H1 (cell line): ENCODE results near the gene SERINC5. TPM values are rescaled to one million over a fixed set of nuclear protein-coding genes. Genes with fewer than 3 reads are reported as not detected.
A peak's percentile ranks its signal among the peaks of the same experiment; 100 is the strongest.

Source experiments
- BACH1 ChIP-seq: IDR thresholded peaks from 2 replicates; pipeline ENCODE4 v1.6.1; 2012; ENCODE audit warnings: low read length, improper control_type of control experiment
- CEBPB ChIP-seq: IDR thresholded peaks from 2 replicates; pipeline ENCODE4 v1.6.1; 2012; ENCODE audit warnings: low read depth, low read length
- EZH2 ChIP-seq: fragments of 200-600 bp; sonication (generic); IDR thresholded peaks from 2 replicates; pipeline ENCODE4 v1.7.1; 2012; ENCODE audit warnings: low read depth, mild to moderate bottlenecking, moderate library complexity, low read length, inconsistent platforms; ENCODE audit not compliant: severe bottlenecking
- MAFK ChIP-seq: IDR thresholded peaks from 2 replicates; pipeline ENCODE4 v1.6.1; 2012; ENCODE audit warnings: low read depth, mild to moderate bottlenecking, improper control_type of control experiment, low read length
- NRF1 ChIP-seq: IDR thresholded peaks from 2 replicates; pipeline ENCODE4 v1.6.1; 2011; ENCODE audit warnings: mild to moderate bottlenecking, low read depth, low read length, improper control_type of control experiment
- SAP30 ChIP-seq: fragments of 300-600 bp; sonication (generic); IDR thresholded peaks from 2 replicates; pipeline ENCODE4 v1.7.1; 2012; ENCODE audit warnings: low read length, moderate library complexity, mild to moderate bottlenecking, inconsistent platforms; ENCODE audit not compliant: insufficient read depth, insufficient replicate concordance
- SIX5 ChIP-seq: IDR thresholded peaks from 2 replicates; pipeline ENCODE4 v1.6.1; 2011; ENCODE audit warnings: mild to moderate bottlenecking, low read depth, low read length
- SP1 ChIP-seq: IDR thresholded peaks from 2 replicates; pipeline ENCODE4 v1.6.1; 2011; ENCODE audit warnings: low read depth, low read length
- TAF7 ChIP-seq: optimal IDR thresholded peaks from 2 replicates; pipeline ENCODE3; 2011; ENCODE audit warnings: low read depth, mild to moderate bottlenecking, inconsistent platforms, low read length, moderate library complexity, borderline replicate concordance
- polyA plus RNA-seq, 7 experiments: library from polyadenylated mRNA; depleted of rRNA in 3 of 7; stranded (reverse) in 5 of 7; unstranded in 2 of 7; fragments of >200 nt in 5 of 7; fragments of 200-250 nt in 2 of 7; gene quantifications; 1 replicate in 5 of 7; 2 replicates in 1 of 7; 4 replicates in 1 of 7; pipeline versions ENCODE4 v1.2.1 to v1.2.3, GENCODE V29; 2011 to 2013; ENCODE audit warnings: missing spikeins in 2 of 7, mixed read lengths in 2 of 7
- total RNA-seq: library from RNA; stranded (reverse); fragmentation: NEBNext Ultra II Directional; extraction: Animal tissue kit (Norgen Biotek cat#: 25700); gene quantifications from 2 replicates; pipeline ENCODE4 v1.2.1, GENCODE V29; 2021
- TF ChIP-seq, protein P1 (sequence below): fragments of 300-600 bp; sonication (generic); IDR thresholded peaks from 2 replicates; pipeline ENCODE4 v1.7.1; 2012; ENCODE audit warnings: low read length, moderate library complexity, mild to moderate bottlenecking, inconsistent platforms; ENCODE audit not compliant: insufficient replicate concordance

The SERINC5 gene
- total and polyA plus RNA-seq, 2 of the 8 experiments (the other 6 are each of a cell fraction or from before 2014, with no cell fraction given) = 32.2 to 149 TPM

GRCh38 chr5:80184235-80185023 is 71.4 kb downstream of the SERINC5 start (continued):
- TF ChIP-seq, protein P1, sequence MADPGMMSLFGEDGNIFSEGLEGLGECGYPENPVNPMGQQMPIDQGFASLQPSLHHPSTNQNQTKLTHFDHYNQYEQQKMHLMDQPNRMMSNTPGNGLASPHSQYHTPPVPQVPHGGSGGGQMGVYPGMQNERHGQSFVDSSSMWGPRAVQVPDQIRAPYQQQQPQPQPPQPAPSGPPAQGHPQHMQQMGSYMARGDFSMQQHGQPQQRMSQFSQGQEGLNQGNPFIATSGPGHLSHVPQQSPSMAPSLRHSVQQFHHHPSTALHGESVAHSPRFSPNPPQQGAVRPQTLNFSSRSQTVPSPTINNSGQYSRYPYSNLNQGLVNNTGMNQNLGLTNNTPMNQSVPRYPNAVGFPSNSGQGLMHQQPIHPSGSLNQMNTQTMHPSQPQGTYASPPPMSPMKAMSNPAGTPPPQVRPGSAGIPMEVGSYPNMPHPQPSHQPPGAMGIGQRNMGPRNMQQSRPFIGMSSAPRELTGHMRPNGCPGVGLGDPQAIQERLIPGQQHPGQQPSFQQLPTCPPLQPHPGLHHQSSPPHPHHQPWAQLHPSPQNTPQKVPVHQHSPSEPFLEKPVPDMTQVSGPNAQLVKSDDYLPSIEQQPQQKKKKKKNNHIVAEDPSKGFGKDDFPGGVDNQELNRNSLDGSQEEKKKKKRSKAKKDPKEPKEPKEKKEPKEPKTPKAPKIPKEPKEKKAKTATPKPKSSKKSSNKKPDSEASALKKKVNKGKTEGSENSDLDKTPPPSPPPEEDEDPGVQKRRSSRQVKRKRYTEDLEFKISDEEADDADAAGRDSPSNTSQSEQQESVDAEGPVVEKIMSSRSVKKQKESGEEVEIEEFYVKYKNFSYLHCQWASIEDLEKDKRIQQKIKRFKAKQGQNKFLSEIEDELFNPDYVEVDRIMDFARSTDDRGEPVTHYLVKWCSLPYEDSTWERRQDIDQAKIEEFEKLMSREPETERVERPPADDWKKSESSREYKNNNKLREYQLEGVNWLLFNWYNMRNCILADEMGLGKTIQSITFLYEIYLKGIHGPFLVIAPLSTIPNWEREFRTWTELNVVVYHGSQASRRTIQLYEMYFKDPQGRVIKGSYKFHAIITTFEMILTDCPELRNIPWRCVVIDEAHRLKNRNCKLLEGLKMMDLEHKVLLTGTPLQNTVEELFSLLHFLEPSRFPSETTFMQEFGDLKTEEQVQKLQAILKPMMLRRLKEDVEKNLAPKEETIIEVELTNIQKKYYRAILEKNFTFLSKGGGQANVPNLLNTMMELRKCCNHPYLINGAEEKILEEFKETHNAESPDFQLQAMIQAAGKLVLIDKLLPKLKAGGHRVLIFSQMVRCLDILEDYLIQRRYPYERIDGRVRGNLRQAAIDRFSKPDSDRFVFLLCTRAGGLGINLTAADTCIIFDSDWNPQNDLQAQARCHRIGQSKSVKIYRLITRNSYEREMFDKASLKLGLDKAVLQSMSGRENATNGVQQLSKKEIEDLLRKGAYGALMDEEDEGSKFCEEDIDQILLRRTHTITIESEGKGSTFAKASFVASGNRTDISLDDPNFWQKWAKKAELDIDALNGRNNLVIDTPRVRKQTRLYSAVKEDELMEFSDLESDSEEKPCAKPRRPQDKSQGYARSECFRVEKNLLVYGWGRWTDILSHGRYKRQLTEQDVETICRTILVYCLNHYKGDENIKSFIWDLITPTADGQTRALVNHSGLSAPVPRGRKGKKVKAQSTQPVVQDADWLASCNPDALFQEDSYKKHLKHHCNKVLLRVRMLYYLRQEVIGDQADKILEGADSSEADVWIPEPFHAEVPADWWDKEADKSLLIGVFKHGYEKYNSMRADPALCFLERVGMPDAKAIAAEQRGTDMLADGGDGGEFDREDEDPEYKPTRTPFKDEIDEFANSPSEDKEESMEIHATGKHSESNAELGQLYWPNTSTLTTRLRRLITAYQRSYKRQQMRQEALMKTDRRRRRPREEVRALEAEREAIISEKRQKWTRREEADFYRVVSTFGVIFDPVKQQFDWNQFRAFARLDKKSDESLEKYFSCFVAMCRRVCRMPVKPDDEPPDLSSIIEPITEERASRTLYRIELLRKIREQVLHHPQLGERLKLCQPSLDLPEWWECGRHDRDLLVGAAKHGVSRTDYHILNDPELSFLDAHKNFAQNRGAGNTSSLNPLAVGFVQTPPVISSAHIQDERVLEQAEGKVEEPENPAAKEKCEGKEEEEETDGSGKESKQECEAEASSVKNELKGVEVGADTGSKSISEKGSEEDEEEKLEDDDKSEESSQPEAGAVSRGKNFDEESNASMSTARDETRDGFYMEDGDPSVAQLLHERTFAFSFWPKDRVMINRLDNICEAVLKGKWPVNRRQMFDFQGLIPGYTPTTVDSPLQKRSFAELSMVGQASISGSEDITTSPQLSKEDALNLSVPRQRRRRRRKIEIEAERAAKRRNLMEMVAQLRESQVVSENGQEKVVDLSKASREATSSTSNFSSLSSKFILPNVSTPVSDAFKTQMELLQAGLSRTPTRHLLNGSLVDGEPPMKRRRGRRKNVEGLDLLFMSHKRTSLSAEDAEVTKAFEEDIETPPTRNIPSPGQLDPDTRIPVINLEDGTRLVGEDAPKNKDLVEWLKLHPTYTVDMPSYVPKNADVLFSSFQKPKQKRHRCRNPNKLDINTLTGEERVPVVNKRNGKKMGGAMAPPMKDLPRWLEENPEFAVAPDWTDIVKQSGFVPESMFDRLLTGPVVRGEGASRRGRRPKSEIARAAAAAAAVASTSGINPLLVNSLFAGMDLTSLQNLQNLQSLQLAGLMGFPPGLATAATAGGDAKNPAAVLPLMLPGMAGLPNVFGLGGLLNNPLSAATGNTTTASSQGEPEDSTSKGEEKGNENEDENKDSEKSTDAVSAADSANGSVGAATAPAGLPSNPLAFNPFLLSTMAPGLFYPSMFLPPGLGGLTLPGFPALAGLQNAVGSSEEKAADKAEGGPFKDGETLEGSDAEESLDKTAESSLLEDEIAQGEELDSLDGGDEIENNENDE = no peak
- TF ChIP-seq NRF1 (no peak), SP1 (0 out of 2 replicates have a peak, but pooled peaks have one; percentile 15), SAP30 (no peak), TAF7 (peak; percentile 32), CEBPB (0 out of 2 replicates have a peak, but pooled peaks have one; percentile 9), EZH2 (no peak), SIX5 (no peak), MAFK (peak; percentile 56), BACH1 (peak; percentile 67; the same call in 1 of the 2 replicates)
